T-helper 2 cell treated with Interferon-gamma antibody and Interleukin-4, amounts not matched to agents 5 μg/mL and 100 μg/mL, for 36 hours (primary cell): ENCODE data around the gene C1orf159.

Experiments
- DNase-seq: peaks from one replicate; pipeline ENCODE4 v3.0.0; 2021; ENCODE audit warnings: low spot score
- H3K27ac Mint-ChIP-seq: one replicate; pipeline ENCODE4 v1.8.0; 2021; ENCODE audit warnings: mild to moderate bottlenecking, mixed read lengths
- H3K27me3 Mint-ChIP-seq: one replicate; pipeline ENCODE4 v1.8.0; 2021; ENCODE audit warnings: low read depth, mixed read lengths
- H3K36me3 Mint-ChIP-seq: one replicate; pipeline ENCODE4 v1.8.0; 2021; ENCODE audit warnings: low read depth, mixed read lengths
- H3K4me1 Mint-ChIP-seq: one replicate; pipeline ENCODE4 v1.8.0; 2021; ENCODE audit warnings: low read depth, mixed read lengths
- H3K4me3 Mint-ChIP-seq: one replicate; pipeline ENCODE4 v1.8.0; 2022; ENCODE audit warnings: mild to moderate bottlenecking, moderate library complexity, mixed read lengths
- H3K9me3 Mint-ChIP-seq: one replicate; pipeline ENCODE4 v1.8.0; 2021; ENCODE audit warnings: mixed read lengths

The C1orf159 gene

GRCh38 chr1:1054099-1054700, 61.7 kb downstream of the C1orf159 start:
- Mint-ChIP-seq H3K27me3 (peaks cover 12% of the 10 kb centered on the region), H3K27ac (no peak overlapping the region), H3K36me3 (no peaks in the 10 kb centered on the region), H3K4me3 (no peak overlapping the region), H3K4me1 (peaks cover 3% of the 10 kb centered on the region), H3K9me3 (no peaks in the 10 kb centered on the region)
- no peak for DNase-seq

DNA sequence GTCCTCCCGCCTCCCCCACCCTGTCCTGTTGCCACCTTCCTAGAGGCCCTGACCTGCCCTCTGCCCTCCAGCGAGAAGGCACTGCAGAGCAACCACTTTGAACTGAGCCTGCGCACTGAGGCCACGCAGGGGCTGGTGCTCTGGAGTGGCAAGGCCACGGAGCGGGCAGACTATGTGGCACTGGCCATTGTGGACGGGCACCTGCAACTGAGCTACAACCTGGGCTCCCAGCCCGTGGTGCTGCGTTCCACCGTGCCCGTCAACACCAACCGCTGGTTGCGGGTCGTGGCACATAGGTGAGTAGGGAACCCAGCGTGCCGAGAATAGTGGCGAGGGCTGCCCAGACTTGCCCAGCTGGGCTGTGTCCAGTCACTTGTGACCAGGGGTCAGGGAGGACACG, 62.2 kb downstream of the C1orf159 start:
- Mint-ChIP-seq H3K27me3 (peaks cover 12% of the 10 kb centered on the region), H3K4me1 (peaks cover 3% of the 10 kb centered on the region), H3K36me3 (no peaks in the 10 kb centered on the region), H3K9me3 (no peaks in the 10 kb centered on the region), H3K4me3 (no peak overlapping the region), H3K27ac (no peak overlapping the region)
- DNase-seq: no peak

- no peak overlapping the region for H3K27ac Mint-ChIP-seq
- no peaks in the 10 kb centered on the region for H3K4me1 Mint-ChIP-seq
- no peaks in the 10 kb centered on the region for H3K36me3 Mint-ChIP-seq
- DNase-seq: no peak
- H3K27me3 Mint-ChIP-seq: peaks cover 5% of the 10 kb centered on the region
- H3K9me3 Mint-ChIP-seq: no peaks in the 10 kb centered on the region
- no peak overlapping the region for H3K4me3 Mint-ChIP-seq
Measured at GRCh38 chr1:1053022-1053421, 62.9 kb downstream of the C1orf159 start.

DNA sequence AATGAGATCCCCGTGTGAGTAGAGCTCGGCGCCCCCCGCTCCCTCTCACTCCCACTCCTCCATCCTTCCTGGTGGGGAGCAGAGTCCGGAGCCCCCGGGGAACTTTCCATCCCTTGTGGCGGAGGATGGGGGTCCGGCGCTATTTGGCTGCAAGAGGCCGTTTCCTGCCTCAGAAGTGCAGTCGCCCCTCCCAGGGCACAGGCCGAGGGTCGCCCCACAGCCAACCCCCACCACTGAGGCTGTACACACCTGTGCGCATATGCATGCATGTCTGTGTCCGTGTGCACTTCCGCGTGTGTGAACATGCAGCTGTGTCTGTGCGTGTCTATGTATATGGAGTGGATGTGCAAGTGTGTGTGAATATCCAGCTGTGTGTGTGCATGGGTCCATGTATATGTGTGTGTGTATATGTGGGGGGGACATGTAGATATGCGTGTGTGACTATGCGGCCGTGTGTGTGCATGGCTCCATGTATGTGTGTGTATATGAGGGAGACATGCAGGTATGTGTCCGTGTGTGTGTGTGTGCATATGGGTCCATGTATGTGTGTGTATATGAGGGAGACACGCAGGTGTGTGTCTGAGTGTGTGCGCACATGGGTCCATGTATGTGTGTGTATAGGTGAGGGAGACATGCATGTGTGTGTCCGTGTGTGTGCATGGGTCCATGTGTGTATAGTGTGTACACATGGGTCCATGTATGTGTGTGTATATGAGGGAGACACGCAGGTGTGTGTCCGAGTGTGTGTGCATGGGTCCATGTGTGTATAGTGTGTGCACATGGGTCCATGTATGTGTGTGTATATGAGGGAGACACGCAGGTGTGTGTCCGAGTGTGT, 63.7 kb downstream of the C1orf159 start:
- no peak overlapping the region for H3K27ac Mint-ChIP-seq
- H3K4me1 Mint-ChIP-seq: no peaks in the 10 kb centered on the region
- H3K9me3 Mint-ChIP-seq: no peaks in the 10 kb centered on the region
- no peak for DNase-seq
- H3K4me3 Mint-ChIP-seq: no peak overlapping the region
- H3K27me3 Mint-ChIP-seq: no peaks in the 10 kb centered on the region
- H3K36me3 Mint-ChIP-seq: no peaks in the 10 kb centered on the region

- H3K4me3 Mint-ChIP-seq: no peak overlapping the region
- H3K4me1 Mint-ChIP-seq: no peaks in the 10 kb centered on the region
- no peak overlapping the region for H3K27ac Mint-ChIP-seq
- H3K27me3 Mint-ChIP-seq: no peaks in the 10 kb centered on the region
- no peaks in the 10 kb centered on the region for H3K9me3 Mint-ChIP-seq
- no peaks in the 10 kb centered on the region for H3K36me3 Mint-ChIP-seq
- no peak for DNase-seq
Measured at GRCh38 chr1:1051127-1051810, 64.6 kb downstream of the C1orf159 start.

GRCh38 chr1:1050577-1051052, 65.3 kb downstream of the C1orf159 start:
- no peak overlapping the region for H3K4me3 Mint-ChIP-seq
- H3K27me3 Mint-ChIP-seq: no peaks in the 10 kb centered on the region
- no peaks in the 10 kb centered on the region for H3K36me3 Mint-ChIP-seq
- no peak overlapping the region for H3K27ac Mint-ChIP-seq
- H3K4me1 Mint-ChIP-seq: no peaks in the 10 kb centered on the region
- no peaks in the 10 kb centered on the region for H3K9me3 Mint-ChIP-seq
- DNase-seq: no peak

DNA sequence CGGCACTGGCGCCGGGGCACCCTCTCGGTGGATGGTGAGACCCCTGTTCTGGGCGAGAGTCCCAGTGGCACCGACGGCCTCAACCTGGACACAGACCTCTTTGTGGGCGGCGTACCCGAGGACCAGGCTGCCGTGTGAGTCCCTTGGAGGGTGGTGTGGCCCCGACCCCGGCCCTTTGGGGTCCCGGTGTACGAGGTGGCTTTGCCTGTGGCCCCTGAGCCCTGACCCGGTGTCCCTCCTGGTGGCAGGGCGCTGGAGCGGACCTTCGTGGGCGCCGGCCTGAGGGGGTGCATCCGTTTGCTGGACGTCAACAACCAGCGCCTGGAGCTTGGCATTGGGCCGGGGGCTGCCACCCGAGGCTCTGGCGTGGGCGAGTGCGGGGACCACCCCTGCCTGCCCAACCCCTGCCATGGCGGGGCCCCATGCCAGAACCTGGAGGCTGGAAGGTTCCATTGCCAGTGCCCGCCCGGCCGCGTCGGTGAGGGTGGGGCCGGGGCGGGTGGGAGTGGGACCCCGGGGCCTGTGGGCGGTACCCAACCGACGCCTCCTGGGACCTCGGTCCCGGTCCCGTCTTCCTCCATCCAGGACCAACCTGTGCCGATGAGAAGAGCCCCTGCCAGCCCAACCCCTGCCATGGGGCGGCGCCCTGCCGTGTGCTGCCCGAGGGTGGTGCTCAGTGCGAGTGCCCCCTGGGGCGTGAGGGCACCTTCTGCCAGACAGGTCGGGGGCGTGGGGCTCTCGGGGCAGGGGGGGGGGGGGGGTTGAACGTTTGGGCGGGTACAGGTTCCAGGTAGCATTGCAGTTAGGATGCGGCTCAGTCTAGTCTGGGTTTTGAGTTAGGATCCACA, 66.3 kb downstream of the C1orf159 start:
- Mint-ChIP-seq H3K36me3 (no peaks in the 10 kb centered on the region), H3K4me1 (no peaks in the 10 kb centered on the region), H3K9me3 (no peaks in the 10 kb centered on the region), H3K4me3 (no peak overlapping the region), H3K27ac (no peak overlapping the region), H3K27me3 (no peaks in the 10 kb centered on the region)
- DNase-seq: no peak

- H3K9me3 Mint-ChIP-seq: no peaks in the 10 kb centered on the region
- no peak for DNase-seq
- H3K4me3 Mint-ChIP-seq: no peak overlapping the region
- H3K4me1 Mint-ChIP-seq: no peaks in the 10 kb centered on the region
- H3K36me3 Mint-ChIP-seq: no peaks in the 10 kb centered on the region
- no peaks in the 10 kb centered on the region for H3K27me3 Mint-ChIP-seq
- no peak overlapping the region for H3K27ac Mint-ChIP-seq
Measured at GRCh38 chr1:1048765-1049164, 67.1 kb downstream of the C1orf159 start.

DNA sequence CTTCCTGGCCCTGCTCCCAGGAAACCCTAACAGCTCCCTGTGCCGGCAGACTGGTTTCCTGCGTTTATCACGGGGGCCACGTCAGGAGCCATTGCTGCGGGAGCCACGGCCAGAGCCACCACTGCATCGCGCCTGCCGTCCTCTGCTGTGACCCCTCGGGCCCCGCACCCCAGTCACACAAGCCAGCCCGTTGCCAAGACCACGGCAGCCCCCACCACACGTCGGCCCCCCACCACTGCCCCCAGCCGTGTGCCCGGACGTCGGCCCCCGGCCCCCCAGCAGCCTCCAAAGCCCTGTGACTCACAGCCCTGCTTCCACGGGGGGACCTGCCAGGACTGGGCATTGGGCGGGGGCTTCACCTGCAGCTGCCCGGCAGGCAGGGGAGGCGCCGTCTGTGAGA, 67.9 kb downstream of the C1orf159 start:
- no peak overlapping the region for H3K27ac Mint-ChIP-seq
- H3K4me3 Mint-ChIP-seq: no peak overlapping the region
- H3K9me3 Mint-ChIP-seq: no peaks in the 10 kb centered on the region
- no peaks in the 10 kb centered on the region for H3K27me3 Mint-ChIP-seq
- no peak for DNase-seq
- H3K4me1 Mint-ChIP-seq: no peaks in the 10 kb centered on the region
- no peaks in the 10 kb centered on the region for H3K36me3 Mint-ChIP-seq

DNA sequence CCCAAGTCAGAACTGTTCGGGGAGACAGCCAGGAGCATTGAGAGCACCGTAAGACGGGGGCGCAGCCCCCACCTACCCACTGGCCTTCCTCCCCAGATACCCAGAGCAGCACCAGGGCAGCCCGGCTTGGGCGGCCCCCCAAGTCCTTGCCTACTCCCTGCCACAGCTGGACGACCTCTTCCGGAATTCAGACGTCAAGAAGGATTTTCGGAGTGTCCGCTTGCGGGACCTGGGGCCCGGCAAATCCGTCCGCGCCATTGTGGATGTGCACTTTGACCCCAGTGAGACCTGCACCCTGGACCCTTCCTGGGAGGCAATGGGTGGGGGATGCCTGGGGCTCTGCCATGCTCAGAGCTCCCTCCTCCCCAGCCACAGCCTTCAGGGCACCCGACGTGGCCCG, 68.5 kb downstream of the C1orf159 start:
- Mint-ChIP-seq H3K36me3 (no peaks in the 10 kb centered on the region), H3K27ac (no peak overlapping the region), H3K27me3 (no peaks in the 10 kb centered on the region), H3K4me3 (no peak overlapping the region), H3K9me3 (no peaks in the 10 kb centered on the region), H3K4me1 (no peaks in the 10 kb centered on the region)
- DNase-seq: no peak

- no peaks in the 10 kb centered on the region for H3K9me3 Mint-ChIP-seq
- H3K4me1 Mint-ChIP-seq: no peaks in the 10 kb centered on the region
- no peaks in the 10 kb centered on the region for H3K27me3 Mint-ChIP-seq
- no peak overlapping the region for H3K27ac Mint-ChIP-seq
- DNase-seq: no peak
- H3K4me3 Mint-ChIP-seq: no peak overlapping the region
- no peaks in the 10 kb centered on the region for H3K36me3 Mint-ChIP-seq
Measured at GRCh38 chr1:1046767-1047166, 69.1 kb downstream of the C1orf159 start.

GRCh38 chr1:1046243-1046642, 69.6 kb downstream of the C1orf159 start:
- Mint-ChIP-seq H3K27me3 (no peaks in the 10 kb centered on the region), H3K27ac (no peak overlapping the region), H3K4me1 (no peaks in the 10 kb centered on the region), H3K4me3 (no peak overlapping the region), H3K36me3 (no peaks in the 10 kb centered on the region), H3K9me3 (no peaks in the 10 kb centered on the region)
- no peak for DNase-seq

GRCh38 chr1:1045129-1045528, 70.8 kb downstream of the C1orf159 start:
- no peaks in the 10 kb centered on the region for H3K4me1 Mint-ChIP-seq
- no peak overlapping the region for H3K27ac Mint-ChIP-seq
- no peaks in the 10 kb centered on the region for H3K27me3 Mint-ChIP-seq
- no peak for DNase-seq
- H3K36me3 Mint-ChIP-seq: no peaks in the 10 kb centered on the region
- H3K9me3 Mint-ChIP-seq: no peaks in the 10 kb centered on the region
- no peak overlapping the region for H3K4me3 Mint-ChIP-seq
